Right forelimb (tissue), 1 donor: Measurements from ENCODE around the gene TMEM191B.
"Not testable (repeated sequence)": the region's sequence is repeated elsewhere in the genome, so short reads cannot be mapped to it uniquely, and the experiment has no call there.

Source experiments
- DNase-seq: peaks from one replicate; pipeline ENCODE4 v3.0.0-alpha.2; 2018

Gene TMEM191B

GRCh38 chr22:18527752-18528596 lies at the start of gene TMEM191B:
Gene TMEM191B, plus strand, starts transcription at chr22:18527802. Its CDS starts 179 bp downstream, at chr22:18527981.
- DNase-seq = not testable (repeated sequence)

- DNase-seq = not testable (repeated sequence)
Observed at GRCh38 chr22:18496227-18496626, 31.4 kb upstream of the TMEM191B start.

GRCh38 chr22:18511327-18511726 lies 16.3 kb upstream of the TMEM191B start:
- not testable (repeated sequence) for DNase-seq

- DNase-seq = not testable (repeated sequence)
Observed at GRCh38 chr22:18512378-18512777, 15.2 kb upstream of the TMEM191B start.

GRCh38 chr22:18513454-18513853 lies 14.1 kb upstream of the TMEM191B start:
- DNase-seq = not testable (repeated sequence)

- not testable (repeated sequence) for DNase-seq
Observed at GRCh38 chr22:18518061-18518460, 9.5 kb upstream of the TMEM191B start, which contains the start of gene GGTLC3. Gene GGTLC3, minus strand, starts transcription at chr22:18518161. Its CDS starts 264 bp downstream, at chr22:18517897.

GRCh38 chr22:18522762-18523161 lies 4.8 kb upstream of the TMEM191B start:
- not testable (repeated sequence) for DNase-seq

- not testable (repeated sequence) for DNase-seq
Observed at GRCh38 chr22:18523328-18523727, 4.3 kb upstream of the TMEM191B start.

- peak; percentile 89 for DNase-seq
Observed at GRCh38 chr22:18528597-18529415, 1.2 kb downstream of the TMEM191B start.

GRCh38 chr22:18529416-18530145 lies 2.0 kb downstream of the TMEM191B start:
- DNase-seq = not testable (repeated sequence)

GRCh38 chr22:18533633-18534032 lies 6.0 kb downstream of the TMEM191B start:
- DNase-seq = not testable (repeated sequence)

- not testable (repeated sequence) for DNase-seq
Observed at GRCh38 chr22:18534315-18534714, 6.7 kb downstream of the TMEM191B start.

GRCh38 chr22:18539994-18540393 lies 12.4 kb downstream of the TMEM191B start:
- not testable (repeated sequence) for DNase-seq

- DNase-seq = not testable (repeated sequence)
Observed at GRCh38 chr22:18543400-18543799, 15.8 kb downstream of the TMEM191B start.

- not testable (repeated sequence) for DNase-seq
Observed at GRCh38 chr22:18544615-18545014, 17.0 kb downstream of the TMEM191B start.

- not testable (repeated sequence) for DNase-seq
Observed at GRCh38 chr22:18549458-18550179, 22.0 kb downstream of the TMEM191B start.

- not testable (repeated sequence) for DNase-seq
Observed at GRCh38 chr22:18551046-18551445, 23.4 kb downstream of the TMEM191B start.

- not testable (repeated sequence) for DNase-seq
Observed at GRCh38 chr22:18552839-18553597, 25.4 kb downstream of the TMEM191B start.

- not testable (repeated sequence) for DNase-seq
Observed at GRCh38 chr22:18554280-18555256, 27.0 kb downstream of the TMEM191B start.

- not testable (repeated sequence) for DNase-seq
Observed at GRCh38 chr22:18558516-18558915, 30.9 kb downstream of the TMEM191B start.
